Skeletal muscle tissue (tissue), 4 donors: Measurements from ENCODE around the gene MEPE. TPM values are rescaled to one million over a fixed set of nuclear protein-coding genes. Genes with fewer than 3 reads are reported as not detected.

Experiments used
- H3K27ac ChIP-seq: one replicate; pipeline ENCODE4 v1.7.0; 2013; ENCODE audit warnings: mild to moderate bottlenecking, low read depth, low read length, inconsistent platforms
- H3K27me3 ChIP-seq, 3 donors: one replicate each; pipeline ENCODE4 v1.7.0; 2013; ENCODE audit warnings: low read length in 3 of 3; ENCODE audit not compliant: control insufficient read depth in 3 of 3, insufficient read depth in 3 of 3
- H3K36me3 ChIP-seq, 3 donors: one replicate each; pipeline ENCODE4 v1.7.0; 2013; ENCODE audit warnings: low read length in 3 of 3; ENCODE audit not compliant: control insufficient read depth in 3 of 3, insufficient read depth in 3 of 3
- H3K4me1 ChIP-seq, 3 donors: one replicate each; pipeline ENCODE4 v1.7.0; 2013; ENCODE audit warnings: low read length in 3 of 3, mild to moderate bottlenecking in 3 of 3; ENCODE audit not compliant: control insufficient read depth in 3 of 3, insufficient read depth in 3 of 3
- H3K4me3 ChIP-seq, 3 donors: one replicate each; pipeline ENCODE4 v1.7.0; 2013; ENCODE audit warnings: low read length in 3 of 3
- H3K9ac ChIP-seq, 3 donors: one replicate each; pipeline ENCODE4 v1.7.0; 2013; ENCODE audit warnings: low read length in 3 of 3, mild to moderate bottlenecking in 3 of 3, moderate library complexity in 2 of 3, low read depth in 1 of 3
- H3K9me3 ChIP-seq, 3 donors: one replicate each; pipeline ENCODE4 v1.7.0; 2013; ENCODE audit warnings: low read length in 3 of 3; ENCODE audit not compliant: control insufficient read depth in 3 of 3
- total RNA-seq: library from RNA; depleted of rRNA; stranded (reverse); fragments of >200 nt; gene quantifications from one replicate; pipeline ENCODE4 v1.2.3, GENCODE V29; 2014
- donor health status: Osteomylitis.

MEPE gene
- total RNA-seq, 1 donor from 2014 or later = not detected

- Histone ChIP-seq H3K4me3 (no peak overlapping the region), H3K27ac (no peak overlapping the region), H3K27me3 (no peaks in the 10 kb centered on the region), H3K9me3 (no peaks in the 10 kb centered on the region), H3K4me1 (no peaks in the 10 kb centered on the region), H3K36me3 (no peaks in the 10 kb centered on the region), H3K9ac (no peak overlapping the region)
Measured at GRCh38 chr4:87807402-87807801, 25.4 kb upstream of the MEPE start.

GRCh38 chr4:87811977-87812376 is 20.8 kb upstream of the MEPE start:
- H3K9me3 ChIP-seq = peaks cover 0 to 2% (median 0%) of the 10 kb centered on the region in 3 donors
- no peaks in the 10 kb centered on the region for H3K36me3 ChIP-seq
- no peak overlapping the region for H3K9ac ChIP-seq
- H3K27me3 ChIP-seq = no peaks in the 10 kb centered on the region
- H3K27ac ChIP-seq = no peak overlapping the region
- H3K4me3 ChIP-seq = no peak overlapping the region
- no peaks in the 10 kb centered on the region for H3K4me1 ChIP-seq

GRCh38 chr4:87819281-87819919 is 13.4 kb upstream of the MEPE start:
- H3K4me3 ChIP-seq = no peak overlapping the region
- no peaks in the 10 kb centered on the region for H3K9me3 ChIP-seq
- H3K4me1 ChIP-seq = no peaks in the 10 kb centered on the region
- H3K9ac ChIP-seq = no peak overlapping the region
- H3K27me3 ChIP-seq = no peaks in the 10 kb centered on the region
- H3K27ac ChIP-seq = no peak overlapping the region
- H3K36me3 ChIP-seq = no peaks in the 10 kb centered on the region

- no peak overlapping the region for H3K4me3 ChIP-seq
- no peak overlapping the region for H3K27ac ChIP-seq
- no peaks in the 10 kb centered on the region for H3K4me1 ChIP-seq
- no peaks in the 10 kb centered on the region for H3K36me3 ChIP-seq
- no peaks in the 10 kb centered on the region for H3K27me3 ChIP-seq
- H3K9ac ChIP-seq = no peak overlapping the region
- no peaks in the 10 kb centered on the region for H3K9me3 ChIP-seq
Measured at GRCh38 chr4:87823200-87823599, 9.6 kb upstream of the MEPE start.

- Histone ChIP-seq H3K9me3 (no peaks in the 10 kb centered on the region), H3K27ac (no peak overlapping the region), H3K36me3 (no peaks in the 10 kb centered on the region), H3K4me3 (no peak overlapping the region), H3K9ac (no peak overlapping the region), H3K27me3 (no peaks in the 10 kb centered on the region), H3K4me1 (no peaks in the 10 kb centered on the region)
Measured at GRCh38 chr4:87823724-87824123, 9.0 kb upstream of the MEPE start.

GRCh38 chr4:87824352-87824751 is 8.4 kb upstream of the MEPE start:
- no peaks in the 10 kb centered on the region for H3K36me3 ChIP-seq
- H3K27ac ChIP-seq = no peak overlapping the region
- no peaks in the 10 kb centered on the region for H3K4me1 ChIP-seq
- no peak overlapping the region for H3K4me3 ChIP-seq
- H3K9me3 ChIP-seq = no peaks in the 10 kb centered on the region
- no peaks in the 10 kb centered on the region for H3K27me3 ChIP-seq
- H3K9ac ChIP-seq = no peak overlapping the region

GRCh38 chr4:87834401-87834800 is 1.6 kb downstream of the MEPE start:
- Histone ChIP-seq H3K9ac (no peak overlapping the region), H3K4me1 (peaks cover 0 to 9% (median 2%) of the 10 kb centered on the region in 3 donors), H3K9me3 (no peaks in the 10 kb centered on the region), H3K36me3 (no peaks in the 10 kb centered on the region), H3K4me3 (no peak overlapping the region), H3K27ac (no peak overlapping the region), H3K27me3 (no peaks in the 10 kb centered on the region)

GRCh38 chr4:87835197-87835596 is 2.4 kb downstream of the MEPE start:
- H3K4me1 ChIP-seq = peaks cover 0 to 9% (median 2%) of the 10 kb centered on the region in 3 donors
- no peaks in the 10 kb centered on the region for H3K27me3 ChIP-seq
- H3K9me3 ChIP-seq = no peaks in the 10 kb centered on the region
- no peak overlapping the region for H3K27ac ChIP-seq
- no peak overlapping the region for H3K4me3 ChIP-seq
- H3K9ac ChIP-seq = no peak overlapping the region
- H3K36me3 ChIP-seq = no peaks in the 10 kb centered on the region

- H3K27me3 ChIP-seq = no peaks in the 10 kb centered on the region
- H3K36me3 ChIP-seq = no peaks in the 10 kb centered on the region
- H3K9ac ChIP-seq = no peak overlapping the region
- no peak overlapping the region for H3K4me3 ChIP-seq
- H3K9me3 ChIP-seq = no peaks in the 10 kb centered on the region
- H3K27ac ChIP-seq = no peak overlapping the region
- peaks cover 0 to 9% (median 2%) of the 10 kb centered on the region in 3 donors for H3K4me1 ChIP-seq
Measured at GRCh38 chr4:87835743-87836142, 3.0 kb downstream of the MEPE start.

- Histone ChIP-seq H3K27me3 (no peaks in the 10 kb centered on the region), H3K9me3 (no peaks in the 10 kb centered on the region), H3K4me1 (peaks cover 0 to 9% (median 2%) of the 10 kb centered on the region in 3 donors), H3K27ac (no peak overlapping the region), H3K9ac (no peak overlapping the region), H3K36me3 (no peaks in the 10 kb centered on the region), H3K4me3 (no peak overlapping the region)
Measured at GRCh38 chr4:87838205-87838604, 5.4 kb downstream of the MEPE start.
